OCI-LY3 (cell line): Measurements from ENCODE around the gene KLHL29.

ENCODE experiments used
- EZH2phosphoT487 ChIP-seq: fragments of 200-600 bp; shearing (Covaris generic); IDR thresholded peaks from 2 replicates; pipeline ENCODE4 v1.6.1; 2018; ENCODE audit warnings: antibody characterized with exemption, mixed run types, low read depth
- TF ChIP-seq, protein P1 (sequence below): fragments of 200-600, 300-600 bp; sonication (generic); IDR thresholded peaks from 2 replicates; pipeline ENCODE4 v1.5.1; 2014; ENCODE audit warnings: antibody characterized with exemption, low read length, low read depth

- TF ChIP-seq, protein P1, sequence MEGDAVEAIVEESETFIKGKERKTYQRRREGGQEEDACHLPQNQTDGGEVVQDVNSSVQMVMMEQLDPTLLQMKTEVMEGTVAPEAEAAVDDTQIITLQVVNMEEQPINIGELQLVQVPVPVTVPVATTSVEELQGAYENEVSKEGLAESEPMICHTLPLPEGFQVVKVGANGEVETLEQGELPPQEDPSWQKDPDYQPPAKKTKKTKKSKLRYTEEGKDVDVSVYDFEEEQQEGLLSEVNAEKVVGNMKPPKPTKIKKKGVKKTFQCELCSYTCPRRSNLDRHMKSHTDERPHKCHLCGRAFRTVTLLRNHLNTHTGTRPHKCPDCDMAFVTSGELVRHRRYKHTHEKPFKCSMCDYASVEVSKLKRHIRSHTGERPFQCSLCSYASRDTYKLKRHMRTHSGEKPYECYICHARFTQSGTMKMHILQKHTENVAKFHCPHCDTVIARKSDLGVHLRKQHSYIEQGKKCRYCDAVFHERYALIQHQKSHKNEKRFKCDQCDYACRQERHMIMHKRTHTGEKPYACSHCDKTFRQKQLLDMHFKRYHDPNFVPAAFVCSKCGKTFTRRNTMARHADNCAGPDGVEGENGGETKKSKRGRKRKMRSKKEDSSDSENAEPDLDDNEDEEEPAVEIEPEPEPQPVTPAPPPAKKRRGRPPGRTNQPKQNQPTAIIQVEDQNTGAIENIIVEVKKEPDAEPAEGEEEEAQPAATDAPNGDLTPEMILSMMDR, result no peak
- no peak for TF ChIP-seq EZH2phosphoT487
Measured at GRCh38 chr2:23657371-23657770, 272.4 kb downstream of the KLHL29 start.
